GM19395 (cell line): ENCODE data around the gene RUFY4.
A peak's percentile ranks its signal among the peaks of the same experiment; 100 is the strongest.

Experiments
- ATAC-seq: cut with Tn5 transposase; IDR thresholded peaks from one replicate; pipeline ENCODE4 v1.9.1; 2021; ENCODE audit warnings: mild to moderate bottlenecking, moderate library complexity; ENCODE audit not compliant: unreplicated experiment

The RUFY4 gene

GRCh38 chr2:218068721-218069334 lies at the start of gene RUFY4:
TSS of gene RUFY4 (plus strand) at chr2:218069253. CDS start at chr2:218070606, 1,353 bp downstream.
- peak; percentile 95 for ATAC-seq

- ATAC-seq, result no peak
Observed at GRCh38 chr2:218019411-218020060, 49.5 kb upstream of the RUFY4 start.

GRCh38 chr2:218020281-218020680 lies 48.8 kb upstream of the RUFY4 start:
- ATAC-seq, result no peak

GRCh38 chr2:218020966-218021535 lies 48.0 kb upstream of the RUFY4 start:
- ATAC-seq, result no peak

DNA sequence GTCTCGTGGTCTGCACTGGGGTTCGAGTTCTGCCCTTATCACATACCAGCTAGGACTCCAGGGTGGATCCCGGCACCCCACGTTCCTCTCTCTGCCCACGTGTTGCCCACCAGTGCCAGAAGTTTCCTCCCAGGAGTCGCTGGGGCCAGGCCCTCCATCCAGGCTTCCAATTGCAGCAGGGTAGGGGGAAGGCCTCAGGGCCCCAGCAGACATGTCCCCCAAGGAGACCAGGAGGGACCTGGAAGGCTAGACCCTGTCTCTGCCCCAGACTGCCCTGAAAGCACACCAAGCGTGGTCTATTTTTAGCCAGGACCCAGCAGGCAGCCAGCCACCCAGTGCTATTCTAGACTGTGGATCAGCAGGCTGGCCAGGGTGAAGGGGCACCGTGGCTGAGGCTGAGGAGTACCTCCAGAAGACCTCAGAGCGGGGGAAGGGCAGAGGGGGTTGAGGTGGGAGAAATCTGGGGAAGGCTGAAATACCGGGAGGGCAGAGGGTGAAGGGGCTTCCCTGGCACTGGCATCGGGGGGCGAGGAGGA lies 47.4 kb upstream of the RUFY4 start:
- ATAC-seq, result no peak

GRCh38 chr2:218022131-218022850 lies 46.8 kb upstream of the RUFY4 start:
- ATAC-seq, result no peak

- ATAC-seq, result no peak
Observed at GRCh38 chr2:218022851-218023530, 46.1 kb upstream of the RUFY4 start.

GRCh38 chr2:218023636-218024035 lies 45.4 kb upstream of the RUFY4 start:
- no peak for ATAC-seq

GRCh38 chr2:218024336-218024735 lies 44.7 kb upstream of the RUFY4 start:
- no peak for ATAC-seq

- no peak for ATAC-seq
Observed at GRCh38 chr2:218024871-218025270, 44.2 kb upstream of the RUFY4 start.

GRCh38 chr2:218026244-218026643 lies 42.8 kb upstream of the RUFY4 start:
- ATAC-seq, result no peak

GRCh38 chr2:218026676-218027425 lies 42.2 kb upstream of the RUFY4 start:
- no peak for ATAC-seq

- no peak for ATAC-seq
Observed at GRCh38 chr2:218027426-218028188, 41.4 kb upstream of the RUFY4 start.

- ATAC-seq, result no peak
Observed at GRCh38 chr2:218028189-218028495, 40.9 kb upstream of the RUFY4 start.

DNA sequence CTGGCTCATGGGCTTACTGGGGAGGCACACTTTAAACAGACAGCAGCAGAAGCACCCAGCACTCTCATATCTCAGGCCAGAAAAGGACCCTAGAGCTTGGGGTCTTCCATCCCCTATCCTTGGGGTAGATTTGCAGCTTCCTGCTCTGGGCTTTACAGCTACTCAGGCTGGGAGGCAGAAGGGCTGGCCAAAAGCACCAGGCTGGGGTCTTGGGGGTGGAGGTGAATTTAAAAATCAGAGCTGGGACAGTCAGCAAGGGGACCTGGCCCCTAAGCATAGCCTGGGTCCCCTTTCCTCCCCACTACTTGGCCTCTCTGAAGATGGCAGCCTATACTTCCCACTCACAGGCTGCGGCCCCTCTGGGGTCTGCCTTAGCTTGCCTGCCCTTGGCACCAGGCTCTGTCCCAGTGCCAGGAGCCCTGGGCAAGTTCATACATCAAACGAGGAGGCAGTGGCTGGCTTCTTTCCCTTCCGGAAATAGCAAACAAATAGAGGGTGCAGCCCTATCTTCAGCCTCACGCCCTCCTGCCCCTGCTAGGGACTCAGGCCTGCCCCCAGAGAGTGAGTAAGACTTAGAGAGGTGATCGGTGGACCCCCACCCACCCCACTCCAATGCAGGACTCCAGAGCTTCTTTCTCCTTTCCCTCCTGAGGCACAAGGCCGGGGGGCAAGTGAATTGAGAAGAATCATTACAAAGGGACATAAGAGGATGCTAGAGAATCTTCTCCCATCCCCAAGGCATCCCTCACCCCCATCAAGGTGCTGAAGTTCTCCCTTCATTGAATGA lies 40.3 kb upstream of the RUFY4 start:
- ATAC-seq, result no peak

- no peak for ATAC-seq
Observed at GRCh38 chr2:218029366-218030360, 39.4 kb upstream of the RUFY4 start.

DNA sequence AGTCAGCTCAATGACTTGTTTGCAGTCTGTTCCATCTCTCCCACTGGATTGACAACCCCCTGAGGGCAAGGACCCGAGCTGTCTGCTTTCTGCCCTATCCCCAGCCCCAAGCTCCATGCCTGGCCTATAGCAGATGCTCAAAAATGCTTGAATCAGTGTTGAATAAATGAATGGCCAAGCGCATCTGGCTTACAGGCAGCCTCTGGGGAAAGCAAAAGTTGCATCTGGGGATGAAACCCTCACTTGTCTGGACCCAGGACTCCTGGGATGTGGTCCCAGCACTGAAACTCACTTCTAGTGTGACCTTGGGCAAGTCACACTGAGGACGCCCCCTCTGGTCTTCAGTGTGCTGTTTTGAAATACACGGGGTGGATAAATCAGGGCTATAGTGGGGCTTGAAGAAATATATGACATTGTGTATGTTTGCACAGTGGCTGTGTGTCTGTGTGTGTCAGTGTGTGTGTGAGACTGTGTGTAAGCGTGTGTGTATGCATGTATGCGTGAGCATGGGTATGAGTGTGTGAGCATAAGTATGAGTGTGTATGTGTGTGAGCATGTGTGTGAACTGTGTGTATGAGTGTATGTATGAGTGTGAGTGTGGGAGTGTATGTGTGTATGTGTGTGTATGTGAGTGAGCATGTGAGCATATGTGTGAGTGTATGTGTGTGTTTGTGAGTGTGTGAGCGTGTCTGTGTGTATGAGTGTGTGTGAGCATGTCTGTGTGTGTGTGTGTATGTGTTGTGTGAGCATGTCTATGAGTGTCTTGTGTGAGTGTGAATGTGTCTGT lies 38.5 kb upstream of the RUFY4 start:
- ATAC-seq, result no peak
